ENCODE results near the gene GNG12.

- no peak for TF ChIP-seq CTCF (conservative IDR thresholded peaks at IDR 0.05)
- no peak for TF ChIP-seq EZH2 (IDR thresholded peaks at IDR 0.05; ENCODE audit: low read depth)
Observed at GRCh38 chr1:67737875-67738274, 95.4 kb downstream of the GNG12 start.

Data from PC-9 (cell line).